GM18870 (cell line): ENCODE results near the gene KMT2E.
"Not testable (repeated sequence)": the region's sequence is repeated elsewhere in the genome, so short reads cannot be mapped to it uniquely, and the experiment has no call there.

ENCODE experiments used
- ATAC-seq: cut with Tn5 transposase; IDR thresholded peaks from one replicate; pipeline ENCODE4 v1.9.1; 2021; ENCODE audit warnings: moderate library complexity; ENCODE audit not compliant: unreplicated experiment

The KMT2E gene

GRCh38 chr7:104981672-104982037 is 32.4 kb upstream of the KMT2E start:
- ATAC-seq: no peak

- no peak for ATAC-seq
Observed at GRCh38 chr7:104982308-104983075, 31.5 kb upstream of the KMT2E start.

GRCh38 chr7:104983076-104983577 is 30.9 kb upstream of the KMT2E start:
- ATAC-seq: no peak

GRCh38 chr7:104983578-104984539 is 30.1 kb upstream of the KMT2E start:
- ATAC-seq: peak; percentile 73

- no peak for ATAC-seq
Observed at GRCh38 chr7:104984585-104985258, 29.3 kb upstream of the KMT2E start.

- no peak for ATAC-seq
Observed at GRCh38 chr7:104985259-104985617, 28.8 kb upstream of the KMT2E start.

- ATAC-seq: no peak
Observed at GRCh38 chr7:104986628-104987259, 27.3 kb upstream of the KMT2E start.

- ATAC-seq: not testable (repeated sequence)
Observed at GRCh38 chr7:104987403-104987802, 26.6 kb upstream of the KMT2E start.

GRCh38 chr7:104990983-104991382 is 23.0 kb upstream of the KMT2E start:
- no peak for ATAC-seq

GRCh38 chr7:104992306-104992705 is 21.7 kb upstream of the KMT2E start:
- ATAC-seq: no peak

GRCh38 chr7:104993217-104993862 is 20.7 kb upstream of the KMT2E start:
- ATAC-seq: no peak

- ATAC-seq: no peak
Observed at GRCh38 chr7:104998040-104998752, 15.8 kb upstream of the KMT2E start.

- ATAC-seq: no peak
Observed at GRCh38 chr7:105000200-105000599, 13.8 kb upstream of the KMT2E start.

GRCh38 chr7:105000927-105001336 is 13.1 kb upstream of the KMT2E start:
- no peak for ATAC-seq

- no peak for ATAC-seq
Observed at GRCh38 chr7:105001652-105002184, 12.3 kb upstream of the KMT2E start.

- no peak for ATAC-seq
Observed at GRCh38 chr7:105003275-105003674, 10.7 kb upstream of the KMT2E start.

- no peak for ATAC-seq
Observed at GRCh38 chr7:105003872-105004510, 10.0 kb upstream of the KMT2E start.

- not testable (repeated sequence) for ATAC-seq
Observed at GRCh38 chr7:105005006-105005405, 9.0 kb upstream of the KMT2E start.

- ATAC-seq: not testable (repeated sequence)
Observed at GRCh38 chr7:105005486-105005885, 8.5 kb upstream of the KMT2E start.
